Gastrocnemius medialis (tissue), 4 donors: ENCODE results near the gene RPL34. TPM values are rescaled to one million over a fixed set of nuclear protein-coding genes. Genes with fewer than 3 reads are reported as not detected.
"Not testable (repeated sequence)": the region's sequence is repeated elsewhere in the genome, so short reads cannot be mapped to it uniquely, and the experiment has no call there.

ENCODE experiments used
- ATAC-seq, 2 donors: fragments of 150-250 bp; one replicate each; pipeline ENCODE4 v1.9.1; 2016
- DNase-seq, 2 donors: peaks; one replicate each; pipeline ENCODE4 v3.0.0-alpha.2; 2019
- H3K27ac ChIP-seq, 4 donors: fragments of 200-600 bp; sonication (generic); 1 replicate in 1 of 4; 2 replicates in 3 of 4; pipeline ENCODE4 v1.5.1; 2016 to 2018; ENCODE audit warnings: mild to moderate bottlenecking in 2 of 4, moderate library complexity in 1 of 4
- H3K27me3 ChIP-seq, 3 donors: fragments of 200-600 bp; sonication (generic) in 2 of 3; 1 replicate in 1 of 3; 2 replicates in 2 of 3; pipeline versions ENCODE4 v1.5.1 to v1.6.0; 2016 to 2019; ENCODE audit warnings: mild to moderate bottlenecking in 1 of 3, moderate library complexity in 1 of 3
- H3K36me3 ChIP-seq, 2 donors: fragments of 200-600 bp; sonication (generic) in 1 of 2; one replicate each; pipeline ENCODE4 v1.5.1; 2017 to 2018
- H3K4me1 ChIP-seq, 2 donors: fragments of 200-600 bp; sonication (generic) in 1 of 2; one replicate each; pipeline ENCODE4 v1.5.1; 2016 to 2017; ENCODE audit warnings: mild to moderate bottlenecking in 2 of 2
- H3K4me3 ChIP-seq, 4 donors: fragments of 200-600 bp; sonication (generic) in 3 of 4; 1 replicate in 1 of 4; 2 replicates in 3 of 4; pipeline ENCODE4 v1.5.1; 2016 to 2019; ENCODE audit warnings: mild to moderate bottlenecking in 2 of 4
- H3K9me3 ChIP-seq, 3 donors: fragments of 200-600 bp; sonication (generic) in 2 of 3; 1 replicate in 1 of 3; 2 replicates in 2 of 3; pipeline ENCODE4 v1.5.1; 2016 to 2019
- POLR2A ChIP-seq, 2 donors: fragments of 450-650 bp; IDR thresholded peaks; one replicate each; pipeline ENCODE4 v1.6.1; 2017; ENCODE audit warnings: antibody characterized with exemption in 2 of 2, mild to moderate bottlenecking in 2 of 2, moderate library complexity in 2 of 2
- in situ Hi-C, 4 donors: fragments of 200-750 bp; cut with MboI; loops; one replicate each; pipeline versions ENCODE4 v1.15.0 to v1.8.0; 2017; ENCODE audit warnings: low sequenced_read_pairs in 4 of 4
- intact Hi-C: fragments of 100-400 bp; cut with DNase I; formaldehyde crosslinking; loops from one replicate; pipeline ENCODE4 v1.15.1; 2023; ENCODE audit warnings: low total_unique reads
- total RNA-seq, 4 donors: library from RNA; depleted of rRNA; stranded (reverse); fragments of >200 nt; gene quantifications; one replicate each; pipeline versions ENCODE4 v1.1.0 to v1.2.3, GENCODE V29; 2016
- TF ChIP-seq, protein P1 (sequence below), 5 experiments: fragments of 450-650 bp in 3 of 5; fragments of 200-600 bp in 2 of 5; sonication (generic) in 2 of 5; IDR thresholded peaks in 4 of 5; conservative IDR thresholded peaks in 1 of 5; 1 replicate in 4 of 5; 2 replicates in 1 of 5; pipeline ENCODE4 v1.5.1; 2016 to 2019; ENCODE audit warnings: antibody characterized with exemption in 5 of 5, mild to moderate bottlenecking in 3 of 5, moderate library complexity in 3 of 5

The RPL34 gene
- total RNA-seq, 4 donors from 2014 or later = 419 to 608 (median 540) TPM

GRCh38 chr4:108586778-108587177 is 33.6 kb upstream of the RPL34 start:
- H3K9me3 ChIP-seq = no peaks in the 10 kb centered on the region
- ATAC-seq = no peak
- no peaks in the 10 kb centered on the region for H3K27me3 ChIP-seq
- no peak for DNase-seq
- no peaks in the 10 kb centered on the region for H3K36me3 ChIP-seq
- no peak overlapping the region for H3K4me3 ChIP-seq
- no peaks in the 10 kb centered on the region for H3K4me1 ChIP-seq
- in situ Hi-C loops = no loop called here
- intact Hi-C loops = no loop called here
- no peak for TF ChIP-seq POLR2A (IDR thresholded peaks at IDR 0.05)
- TF ChIP-seq, protein P1, sequence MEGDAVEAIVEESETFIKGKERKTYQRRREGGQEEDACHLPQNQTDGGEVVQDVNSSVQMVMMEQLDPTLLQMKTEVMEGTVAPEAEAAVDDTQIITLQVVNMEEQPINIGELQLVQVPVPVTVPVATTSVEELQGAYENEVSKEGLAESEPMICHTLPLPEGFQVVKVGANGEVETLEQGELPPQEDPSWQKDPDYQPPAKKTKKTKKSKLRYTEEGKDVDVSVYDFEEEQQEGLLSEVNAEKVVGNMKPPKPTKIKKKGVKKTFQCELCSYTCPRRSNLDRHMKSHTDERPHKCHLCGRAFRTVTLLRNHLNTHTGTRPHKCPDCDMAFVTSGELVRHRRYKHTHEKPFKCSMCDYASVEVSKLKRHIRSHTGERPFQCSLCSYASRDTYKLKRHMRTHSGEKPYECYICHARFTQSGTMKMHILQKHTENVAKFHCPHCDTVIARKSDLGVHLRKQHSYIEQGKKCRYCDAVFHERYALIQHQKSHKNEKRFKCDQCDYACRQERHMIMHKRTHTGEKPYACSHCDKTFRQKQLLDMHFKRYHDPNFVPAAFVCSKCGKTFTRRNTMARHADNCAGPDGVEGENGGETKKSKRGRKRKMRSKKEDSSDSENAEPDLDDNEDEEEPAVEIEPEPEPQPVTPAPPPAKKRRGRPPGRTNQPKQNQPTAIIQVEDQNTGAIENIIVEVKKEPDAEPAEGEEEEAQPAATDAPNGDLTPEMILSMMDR (IDR thresholded peaks at IDR 0.05 in 4 of 5, conservative IDR thresholded peaks at IDR 0.05 in 1 of 5) = no peak
- H3K27ac ChIP-seq = no peak overlapping the region

DNA sequence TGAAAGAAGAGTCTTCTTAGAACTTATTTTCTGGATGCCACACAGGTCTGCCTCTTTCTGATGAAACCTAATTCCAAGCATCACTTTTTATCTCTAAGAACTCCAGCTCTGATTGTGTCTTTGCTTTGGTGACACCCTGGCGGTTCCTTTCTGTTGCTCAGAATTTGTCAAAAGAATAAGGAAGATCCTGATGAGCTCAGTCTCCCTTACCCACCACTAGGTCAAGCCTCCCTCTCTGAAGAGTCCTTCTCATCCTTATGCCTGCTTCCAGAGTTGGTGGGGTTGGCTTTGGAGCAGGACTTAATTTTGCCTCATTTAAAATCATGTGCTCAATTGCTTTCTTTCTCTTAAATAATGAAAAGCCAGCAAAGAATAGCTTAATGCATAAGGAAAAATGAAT is 31.5 kb upstream of the RPL34 start:
- Histone ChIP-seq H3K9me3 (no peaks in the 10 kb centered on the region), H3K4me1 (no peaks in the 10 kb centered on the region), H3K27me3 (no peaks in the 10 kb centered on the region), H3K4me3 (no peak overlapping the region), H3K27ac (no peak overlapping the region), H3K36me3 (no peaks in the 10 kb centered on the region)
- DNase-seq (no peak), ATAC-seq (no peak)
- intact Hi-C loops = no loop called here
- in situ Hi-C loops = no loop called here
- TF ChIP-seq, protein P1 (IDR thresholded peaks at IDR 0.05 in 4 of 5, conservative IDR thresholded peaks at IDR 0.05 in 1 of 5) = no peak
- TF ChIP-seq POLR2A (IDR thresholded peaks at IDR 0.05) = no peak

GRCh38 chr4:108589961-108590360 is 30.4 kb upstream of the RPL34 start:
- Histone ChIP-seq H3K36me3 (no peaks in the 10 kb centered on the region), H3K27me3 (no peaks in the 10 kb centered on the region), H3K27ac (no peak overlapping the region), H3K4me1 (no peaks in the 10 kb centered on the region), H3K9me3 (no peaks in the 10 kb centered on the region), H3K4me3 (no peak overlapping the region)
- intact Hi-C loops = no loop called here
- ATAC-seq (no peak), DNase-seq (no peak)
- in situ Hi-C loops = no loop called here
- TF ChIP-seq POLR2A (IDR thresholded peaks at IDR 0.05) = no peak
- TF ChIP-seq, protein P1 (IDR thresholded peaks at IDR 0.05 in 4 of 5, conservative IDR thresholded peaks at IDR 0.05 in 1 of 5) = no peak

- no peak overlapping the region for H3K4me3 ChIP-seq
- H3K36me3 ChIP-seq = no peaks in the 10 kb centered on the region
- H3K27ac ChIP-seq = no peak overlapping the region
- H3K4me1 ChIP-seq = no peaks in the 10 kb centered on the region
- TF ChIP-seq, protein P1 (IDR thresholded peaks at IDR 0.05 in 4 of 5, conservative IDR thresholded peaks at IDR 0.05 in 1 of 5) = no peak
- no peak for TF ChIP-seq POLR2A (IDR thresholded peaks at IDR 0.05)
- in situ Hi-C loops = no loop called here
- no peak for ATAC-seq
- intact Hi-C loops = no loop called here
- DNase-seq = no peak
- no peaks in the 10 kb centered on the region for H3K9me3 ChIP-seq
- no peaks in the 10 kb centered on the region for H3K27me3 ChIP-seq
Measured at GRCh38 chr4:108590776-108591175, 29.6 kb upstream of the RPL34 start.

DNA sequence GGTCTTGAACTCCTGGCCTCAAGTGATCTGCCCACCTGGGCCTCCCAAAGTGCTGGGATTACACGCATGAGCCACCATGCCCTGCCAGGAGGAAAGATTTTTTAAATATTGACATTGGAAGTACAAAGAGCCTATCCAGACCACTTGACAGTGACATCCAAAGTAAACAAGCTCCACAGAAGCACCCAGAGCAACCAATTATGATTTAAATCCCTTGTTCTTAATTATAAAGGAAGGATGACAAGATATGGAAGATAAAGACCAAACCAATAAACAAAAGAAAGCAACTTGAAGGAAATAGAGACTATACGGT is 27.7 kb upstream of the RPL34 start:
- in situ Hi-C loops (no loop called here), intact Hi-C loops (no loop called here)
- ATAC-seq (no peak), DNase-seq (no peak)
- no peaks in the 10 kb centered on the region for H3K36me3 ChIP-seq
- no peak overlapping the region for H3K27ac ChIP-seq
- no peaks in the 10 kb centered on the region for H3K27me3 ChIP-seq
- TF ChIP-seq POLR2A (IDR thresholded peaks at IDR 0.05) = no peak
- H3K4me1 ChIP-seq = no peaks in the 10 kb centered on the region
- H3K9me3 ChIP-seq = no peaks in the 10 kb centered on the region
- no peak overlapping the region for H3K4me3 ChIP-seq

- H3K27ac ChIP-seq, in situ Hi-C loops, intact Hi-C loops, H3K36me3 ChIP-seq, H3K4me1 ChIP-seq, H3K9me3 ChIP-seq, DNase-seq, H3K4me3 ChIP-seq, ATAC-seq, H3K27me3 ChIP-seq: not testable (repeated sequence)
Measured at GRCh38 chr4:108594296-108594695, 26.1 kb upstream of the RPL34 start.
